Neuronal stem cell (in vitro differentiated cells): ENCODE data around the gene PRRC2C.
"Not testable (repeated sequence)": the region's sequence is repeated elsewhere in the genome, so short reads cannot be mapped to it uniquely, and the experiment has no call there.

Source experiments
- DNase-seq: peaks from one replicate; pipeline ENCODE4 v3.0.0-alpha.2; 2013; ENCODE audit warnings: low spot score
- H2AFZ ChIP-seq: one replicate; pipeline ENCODE4 v1.6.1; 2013; ENCODE audit warnings: mild to moderate bottlenecking, low read length, inconsistent platforms
- H2AK5ac ChIP-seq: 2 replicates; pipeline ENCODE4 v1.6.1; 2013; ENCODE audit warnings: low read depth, mild to moderate bottlenecking, inconsistent platforms, low read length, moderate library complexity, mixed read lengths
- H2BK120ac ChIP-seq: 2 replicates; pipeline ENCODE4 v1.6.1; 2013; ENCODE audit warnings: low read depth, mild to moderate bottlenecking, inconsistent platforms, low read length, moderate library complexity, mixed read lengths
- H2BK12ac ChIP-seq: one replicate; pipeline ENCODE4 v1.6.1; 2013; ENCODE audit warnings: low read length, inconsistent platforms
- H2BK15ac ChIP-seq: 2 replicates; pipeline ENCODE4 v1.6.1; 2013; ENCODE audit warnings: mild to moderate bottlenecking, low read length, inconsistent platforms, mixed read lengths
- H2BK5ac ChIP-seq: one replicate; pipeline ENCODE4 v1.6.1; 2013; ENCODE audit warnings: inconsistent platforms, mild to moderate bottlenecking, low read length, moderate library complexity
- H3K14ac ChIP-seq: one replicate; pipeline ENCODE4 v1.6.1; 2013; ENCODE audit warnings: low read length, inconsistent platforms
- H3K18ac ChIP-seq: 2 replicates; pipeline ENCODE4 v1.6.1; 2013; ENCODE audit warnings: low read length, inconsistent platforms
- H3K23ac ChIP-seq: 2 replicates; pipeline ENCODE4 v1.6.1; 2013; ENCODE audit warnings: low read depth, mild to moderate bottlenecking, mixed read lengths, low read length, inconsistent platforms; ENCODE audit not compliant: poor library complexity
- H3K27ac ChIP-seq: replicated peaks from 3 replicates; pipeline ENCODE4 v1.5.1; 2013; ENCODE audit warnings: low read length, inconsistent platforms
- H3K27me3 ChIP-seq, 3 experiments: 2 replicates each; pipeline ENCODE4 v1.6.1; 2013; ENCODE audit warnings: low read length in 3 of 3, mild to moderate bottlenecking in 2 of 3, inconsistent platforms in 1 of 3, low read depth in 1 of 3, mixed read lengths in 1 of 3, moderate library complexity in 1 of 3; ENCODE audit not compliant: control insufficient read depth in 3 of 3, insufficient read depth in 3 of 3
- H3K36me3 ChIP-seq, 2 donors: replicated peaks in 1 of 2; 2 replicates each; pipeline ENCODE4 v1.6.1; 2013; ENCODE audit warnings: low read length in 2 of 2; ENCODE audit not compliant: control insufficient read depth in 2 of 2, insufficient read depth in 2 of 2
- H3K4ac ChIP-seq: 2 replicates; pipeline ENCODE4 v1.6.1; 2013; ENCODE audit warnings: inconsistent platforms, mild to moderate bottlenecking, low read length, moderate library complexity
- H3K4me1 ChIP-seq, 2 donors: 1 replicate in 1 of 2; 2 replicates in 1 of 2; pipeline ENCODE4 v1.6.1; 2013; ENCODE audit warnings: low read length in 2 of 2, low read depth in 1 of 2; ENCODE audit not compliant: control insufficient read depth in 2 of 2, insufficient read depth in 1 of 2
- H3K4me2 ChIP-seq: one replicate; pipeline ENCODE4 v1.6.1; 2013; ENCODE audit warnings: mild to moderate bottlenecking, low read length, inconsistent platforms; ENCODE audit not compliant: insufficient read depth, poor library complexity, severe bottlenecking
- H3K4me3 ChIP-seq, 2 donors: 2 replicates each; pipeline ENCODE4 v1.5.1; 2013; ENCODE audit warnings: low read length in 2 of 2, mild to moderate bottlenecking in 2 of 2, inconsistent platforms in 1 of 2, moderate library complexity in 1 of 2
- H3K79me1 ChIP-seq: one replicate; pipeline ENCODE4 v1.6.1; 2013; ENCODE audit warnings: low read depth, mild to moderate bottlenecking, inconsistent platforms, low read length, moderate library complexity
- H3K9ac ChIP-seq: one replicate; pipeline ENCODE4 v1.6.1; 2013; ENCODE audit warnings: mild to moderate bottlenecking, low read depth, low read length, inconsistent platforms; ENCODE audit not compliant: poor library complexity
- H3K9me3 ChIP-seq, 2 donors: replicated peaks in 1 of 2; 2 replicates each; pipeline versions ENCODE3 to v1.6.1; 2013; ENCODE audit warnings: low read length in 2 of 2, mild to moderate bottlenecking in 2 of 2, inconsistent platforms in 1 of 2, low read depth in 1 of 2, mixed read lengths in 1 of 2, moderate library complexity in 1 of 2; ENCODE audit not compliant: control insufficient read depth in 2 of 2, insufficient read depth in 1 of 2
- H4K8ac ChIP-seq: one replicate; pipeline ENCODE4 v1.6.1; 2013; ENCODE audit warnings: low read depth, mild to moderate bottlenecking, inconsistent platforms, low read length, moderate library complexity
- H4K91ac ChIP-seq: one replicate; pipeline ENCODE4 v1.6.1; 2013; ENCODE audit warnings: low read length, low read depth, mild to moderate bottlenecking, inconsistent platforms; ENCODE audit not compliant: poor library complexity
- WGBS, 2 donors: extraction: QIAGEN DNeasy Blood & Tissue Kit; methylation state at CpG; one replicate each; pipeline ENCODE4 v1.1.7; 2013; ENCODE audit warnings: missing lambda C conversion rate in 2 of 2, mixed read lengths in 1 of 2; ENCODE audit not compliant: insufficient read length in 2 of 2, insufficient replicate concordance in 1 of 2; ENCODE audit errors: extremely low coverage in 2 of 2; 5-methylcytosine and 5-hydroxymethylcytosine counted together

PRRC2C gene

DNA sequence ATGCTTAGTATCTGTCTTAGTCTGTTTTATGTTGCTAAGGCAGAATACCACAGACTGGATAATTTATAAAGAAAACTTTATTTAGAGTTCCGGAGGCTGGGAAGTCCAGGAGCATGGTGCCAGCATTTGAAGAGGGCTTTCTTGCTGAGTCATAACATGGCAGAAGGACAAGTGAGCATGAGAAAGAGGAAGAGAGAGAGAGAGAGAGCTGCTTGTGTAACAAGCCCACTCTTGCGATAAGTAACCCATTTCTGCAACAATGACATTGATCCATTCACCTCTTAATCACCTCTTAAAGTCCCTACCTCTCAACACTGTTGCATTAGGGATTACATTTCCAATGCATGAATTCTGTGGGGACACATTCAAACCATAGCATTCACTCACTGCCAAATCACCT lies 125.1 kb downstream of the PRRC2C start:
- Histone ChIP-seq H3K23ac (no peak overlapping the region), H3K4ac (no peak overlapping the region), H3K79me1 (no peaks in the 10 kb centered on the region), H2AFZ (no peak overlapping the region), H4K91ac (peak overlapping the region; percentile 74), H3K4me3 (no peak overlapping the region), H2BK12ac (no peak overlapping the region), H2AK5ac (no peak overlapping the region), H3K14ac (no peak overlapping the region), H3K4me1 (no peaks in the 10 kb centered on the region), H2BK15ac (no peak overlapping the region), H2BK120ac (no peak overlapping the region), H3K36me3 (no peaks in the 10 kb centered on the region), H3K27me3 (no peaks in the 10 kb centered on the region), H3K27ac (no peak overlapping the region), H4K8ac (no peak overlapping the region), H3K9ac (no peak overlapping the region), H2BK5ac (no peak overlapping the region), H3K4me2 (no peak overlapping the region), H3K9me3 (no peaks in the 10 kb centered on the region), H3K18ac (no peak overlapping the region)
- WGBS, 2 donors: no CpG with 5 or more reads among the region's 2 CpGs
- no peak for DNase-seq

DNA sequence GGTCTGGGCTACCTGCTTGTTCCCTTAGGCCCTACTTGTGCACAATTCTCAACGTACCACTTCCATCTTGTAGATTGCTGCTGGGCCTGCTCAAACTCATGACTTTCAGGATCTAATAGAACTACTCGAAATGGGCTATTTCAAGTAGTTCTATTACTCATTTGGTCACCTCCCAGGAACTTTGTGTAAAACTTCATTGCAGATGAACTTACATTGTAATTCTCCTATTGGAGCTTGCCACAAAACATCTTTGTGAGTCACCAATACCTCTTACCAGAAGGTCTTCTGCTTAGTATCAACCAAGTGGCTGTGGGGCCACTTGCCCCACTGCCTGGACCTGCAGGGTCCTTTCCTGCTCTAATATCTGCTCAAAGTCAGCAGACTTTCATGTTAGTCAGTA lies 126.0 kb downstream of the PRRC2C start:
- DNase-seq: no peak
- H2BK15ac ChIP-seq: no peak overlapping the region
- no peak overlapping the region for H2BK120ac ChIP-seq
- H3K9me3 ChIP-seq: no peaks in the 10 kb centered on the region
- no peak overlapping the region for H3K4ac ChIP-seq
- H3K9ac ChIP-seq: no peak overlapping the region
- no CpG with 5 or more reads among the region's 2 CpGs for WGBS, 2 donors
- H3K23ac ChIP-seq: no peak overlapping the region
- no peak overlapping the region for H4K91ac ChIP-seq
- no peak overlapping the region for H3K27ac ChIP-seq
- H2BK5ac ChIP-seq: no peak overlapping the region
- H3K18ac ChIP-seq: no peak overlapping the region
- H3K79me1 ChIP-seq: no peaks in the 10 kb centered on the region
- H3K4me3 ChIP-seq: no peak overlapping the region
- no peak overlapping the region for H2AFZ ChIP-seq
- H3K4me1 ChIP-seq: no peaks in the 10 kb centered on the region
- H2AK5ac ChIP-seq: no peak overlapping the region
- no peak overlapping the region for H2BK12ac ChIP-seq
- H3K4me2 ChIP-seq: no peak overlapping the region
- H3K14ac ChIP-seq: no peak overlapping the region
- H3K36me3 ChIP-seq: no peaks in the 10 kb centered on the region
- H3K27me3 ChIP-seq: no peaks in the 10 kb centered on the region
- H4K8ac ChIP-seq: no peak overlapping the region

DNA sequence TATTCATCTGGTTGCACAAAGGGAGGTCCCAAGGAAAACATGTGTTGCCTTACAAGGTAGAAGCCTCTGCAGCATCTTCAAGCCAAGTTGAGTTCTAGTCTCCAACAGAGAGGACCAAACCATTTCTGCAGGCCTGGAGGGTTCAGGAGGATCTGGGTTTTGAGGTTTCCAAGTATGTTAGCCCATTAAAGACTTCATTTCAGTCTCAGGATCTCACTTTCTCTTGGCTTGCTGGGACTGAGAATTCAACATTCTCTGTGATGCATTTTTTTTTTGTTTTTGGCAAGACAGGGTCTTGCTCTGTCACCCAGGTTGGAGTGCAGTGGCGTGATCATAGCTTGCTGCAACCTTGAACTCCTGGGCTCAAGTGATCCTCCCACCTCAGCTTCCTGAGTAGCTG lies 128.0 kb downstream of the PRRC2C start:
- Histone ChIP-seq H2BK5ac (no peak overlapping the region), H2AFZ (no peak overlapping the region), H2AK5ac (no peak overlapping the region), H3K79me1 (no peaks in the 10 kb centered on the region), H3K4ac (no peak overlapping the region), H2BK15ac (no peak overlapping the region), H3K18ac (no peak overlapping the region), H4K91ac (no peak overlapping the region), H3K36me3 (no peaks in the 10 kb centered on the region), H4K8ac (no peak overlapping the region), H3K27me3 (no peaks in the 10 kb centered on the region), H3K9ac (no peak overlapping the region), H3K23ac (no peak overlapping the region), H3K4me3 (no peak overlapping the region), H3K9me3 (no peaks in the 10 kb centered on the region), H3K27ac (no peak overlapping the region), H3K4me1 (no peaks in the 10 kb centered on the region), H2BK12ac (no peak overlapping the region), H2BK120ac (no peak overlapping the region), H3K4me2 (no peak overlapping the region), H3K14ac (no peak overlapping the region)
- no CpG with 5 or more reads among the region's 1 CpG for WGBS, 2 donors
- DNase-seq: no peak

DNA sequence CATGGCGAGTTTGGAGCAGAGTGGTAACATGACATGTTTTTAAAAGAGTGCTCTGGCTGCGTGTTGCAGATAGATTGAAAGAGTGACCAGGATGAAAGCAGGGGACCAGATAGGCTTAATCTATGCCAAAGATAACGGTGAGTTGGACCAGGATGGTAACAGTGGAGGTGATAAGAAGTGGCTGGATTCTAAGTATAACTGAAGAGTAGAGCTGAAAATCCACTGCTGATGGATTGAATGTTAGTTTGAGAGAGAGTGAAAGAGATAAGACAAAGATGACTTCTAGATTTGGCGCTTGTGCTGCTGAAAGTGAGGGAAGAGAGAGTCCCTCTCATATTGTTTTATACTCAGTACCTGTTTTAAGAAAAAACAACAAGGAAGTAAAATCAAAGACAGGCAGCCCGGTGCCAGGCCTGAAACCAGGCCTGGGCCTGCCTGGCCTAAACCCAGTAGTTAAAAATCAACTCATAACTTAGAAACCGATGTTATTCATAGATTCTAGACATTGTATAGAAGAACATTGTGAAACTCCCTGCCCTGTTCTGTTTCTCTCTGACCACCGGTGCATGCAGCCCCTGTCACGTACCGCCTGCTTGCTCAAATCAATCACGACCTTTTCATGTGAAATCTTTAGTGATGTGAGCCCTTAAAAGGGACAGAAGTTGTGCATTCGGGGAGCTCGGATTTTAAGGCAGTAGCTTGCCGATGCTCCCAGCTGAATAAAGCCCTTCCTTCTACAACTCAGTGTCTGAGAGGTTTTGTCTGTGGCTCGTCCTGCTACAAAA lies 130.0 kb downstream of the PRRC2C start:
- H3K9ac ChIP-seq, H2BK120ac ChIP-seq, H2BK15ac ChIP-seq, H3K18ac ChIP-seq, H2AFZ ChIP-seq, H3K27ac ChIP-seq, DNase-seq, H3K23ac ChIP-seq, H3K79me1 ChIP-seq, H3K4me2 ChIP-seq, H2BK12ac ChIP-seq, H4K8ac ChIP-seq, H3K9me3 ChIP-seq, H3K36me3 ChIP-seq, H3K27me3 ChIP-seq, H3K4me1 ChIP-seq, H2AK5ac ChIP-seq, H3K4me3 ChIP-seq, H3K4ac ChIP-seq, H2BK5ac ChIP-seq, H3K14ac ChIP-seq, H4K91ac ChIP-seq: not testable (repeated sequence)
- WGBS, 2 donors: no CpG with 5 or more reads among the region's 14 CpGs
